GM19240 (cell line): ENCODE results near the gene GRIFIN.
A peak's percentile ranks its signal among the peaks of the same experiment; 100 is the strongest.

Experiments used
- DNase-seq: peaks from one replicate; pipeline ENCODE4 v3.0.0; 2011; ENCODE audit warnings: low spot score; ENCODE audit not compliant: insufficient read length

Gene GRIFIN

DNA sequence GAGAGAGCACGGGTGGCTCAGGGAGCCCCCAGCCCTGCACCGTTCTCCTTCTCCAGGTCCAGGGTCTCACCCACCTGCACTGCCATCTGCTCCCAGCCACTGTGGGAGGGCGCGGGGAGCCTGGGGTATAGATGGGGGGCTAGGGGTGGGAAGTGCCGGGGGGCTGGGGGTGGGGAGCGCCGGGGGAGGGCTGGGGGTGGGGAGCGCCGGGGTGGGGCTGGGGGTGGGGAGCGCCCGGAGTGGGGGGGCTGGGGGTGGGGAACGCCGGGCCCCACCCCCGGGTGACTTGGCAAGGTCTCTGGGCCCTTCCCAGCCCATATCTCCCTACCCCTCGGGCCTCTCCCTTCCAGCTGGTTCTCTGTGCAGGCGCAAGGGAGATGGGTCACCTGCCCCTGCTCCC, at the start of gene GRIFIN:
TSS of gene GRIFIN (minus strand) at position 101 of the 400 bp plus-strand sequence. CDS start at position 86, 15 bp downstream.
- DNase-seq = no peak

DNA sequence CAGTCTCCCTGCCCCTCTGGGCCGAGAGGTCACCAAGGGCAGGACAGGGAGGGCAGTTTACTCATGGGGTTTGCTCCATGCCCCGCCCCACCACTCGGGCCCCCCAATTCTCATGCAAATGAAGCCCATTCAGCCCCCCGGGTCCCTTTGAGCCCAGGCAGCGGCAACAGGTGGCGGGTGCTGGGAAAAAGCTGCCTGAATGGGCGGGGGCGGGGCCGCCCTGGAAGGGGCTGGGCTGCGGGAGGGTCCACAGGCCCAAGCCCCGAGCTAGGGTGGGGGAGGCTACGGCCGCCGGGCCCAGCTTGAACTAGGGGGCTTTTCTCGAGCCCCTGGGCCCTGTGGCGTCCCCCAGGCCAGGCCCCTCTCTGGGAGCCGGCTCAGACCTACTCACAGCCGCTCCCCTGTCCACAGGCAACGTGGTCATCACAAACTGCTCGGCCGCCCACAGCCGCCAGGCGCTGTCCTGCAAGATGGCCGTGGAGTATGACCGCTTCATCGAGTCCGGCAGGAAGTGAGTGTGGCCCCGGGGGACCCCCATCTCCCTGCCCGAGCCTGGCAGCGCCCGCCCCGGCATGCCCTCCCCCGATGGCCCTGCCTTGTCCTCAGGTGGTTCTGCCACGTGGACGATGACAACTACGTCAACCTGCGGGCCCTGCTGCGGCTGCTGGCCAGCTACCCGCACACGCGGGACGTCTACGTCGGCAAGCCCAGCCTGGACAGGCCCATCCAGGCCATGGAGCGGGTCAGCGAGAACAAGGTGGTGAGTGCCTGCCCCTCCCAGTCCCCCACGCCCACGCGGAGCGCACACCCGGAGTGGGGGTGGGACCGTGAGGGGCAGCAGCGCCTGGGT, 48.8 kb upstream of the GRIFIN start:
- DNase-seq = no peak

DNA sequence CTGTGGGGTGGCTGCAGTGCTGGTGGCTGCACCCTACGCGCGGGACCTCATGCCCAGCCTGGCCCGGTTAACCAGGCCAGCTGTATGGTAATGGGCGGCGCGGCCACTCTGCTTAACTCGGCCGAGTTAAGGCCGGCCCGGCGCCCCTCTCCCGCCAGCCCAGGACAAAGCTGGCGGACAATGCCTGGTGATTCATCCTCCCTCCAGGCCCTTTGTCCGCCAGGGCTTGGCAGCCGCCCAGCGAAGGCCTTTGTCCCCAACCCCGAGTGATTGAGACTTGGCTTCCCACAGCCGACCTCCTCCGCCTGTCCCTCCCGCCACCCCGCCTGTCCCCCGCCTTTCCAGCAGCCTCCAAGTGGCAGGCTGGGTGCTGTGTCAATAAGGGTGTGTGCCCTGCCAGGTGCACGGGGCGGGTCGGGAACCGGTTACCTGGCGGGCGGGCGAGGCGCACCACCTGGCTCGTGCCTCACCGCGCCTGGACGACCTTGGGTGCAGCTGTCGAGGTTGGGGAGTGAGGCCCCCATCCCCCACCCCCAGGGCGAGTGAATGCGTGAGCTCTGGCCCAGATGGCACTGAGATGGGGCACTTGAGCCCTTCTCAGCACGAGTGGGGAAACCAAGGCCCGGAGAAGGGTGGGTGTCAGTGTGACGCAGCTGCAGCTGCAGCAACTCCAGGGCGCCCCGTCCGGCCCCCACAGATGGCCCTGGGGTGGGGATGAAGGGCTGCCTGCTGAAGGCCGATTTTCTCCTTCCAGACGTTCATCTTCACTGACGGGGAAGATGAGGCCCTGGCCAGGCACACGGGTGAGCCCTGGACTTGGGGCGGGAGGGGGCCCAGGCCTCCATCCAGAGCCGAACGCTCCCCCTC, 48.0 kb upstream of the GRIFIN start:
- DNase-seq = no peak

DNA sequence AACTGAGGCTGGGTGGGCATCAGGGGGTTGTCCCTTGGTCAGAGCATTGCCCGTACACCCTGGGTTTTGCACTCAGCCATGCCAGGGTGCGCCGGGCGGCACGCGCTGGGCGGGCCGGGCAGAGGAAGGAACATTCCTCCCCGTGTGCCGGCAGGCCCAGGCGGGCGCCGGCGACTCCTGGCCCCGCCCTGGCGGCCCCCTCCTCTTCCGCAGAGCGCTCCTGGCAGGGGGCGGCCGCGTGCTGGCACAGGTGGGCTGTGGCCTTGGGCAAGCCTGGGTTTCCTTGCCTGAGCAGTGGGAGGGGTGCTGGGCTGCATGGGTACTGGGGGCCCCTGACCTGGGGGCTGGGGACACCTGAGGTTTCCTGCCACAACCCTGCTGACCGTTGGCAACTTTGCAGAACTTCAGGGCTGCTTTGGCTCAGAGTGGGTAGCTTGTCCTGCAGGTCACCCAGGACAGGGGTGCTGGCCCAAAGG, 47.3 kb upstream of the GRIFIN start:
- DNase-seq = no peak

GRCh38 chr7:2522780-2523433, 46.7 kb upstream of the GRIFIN start:
- DNase-seq = no peak

DNA sequence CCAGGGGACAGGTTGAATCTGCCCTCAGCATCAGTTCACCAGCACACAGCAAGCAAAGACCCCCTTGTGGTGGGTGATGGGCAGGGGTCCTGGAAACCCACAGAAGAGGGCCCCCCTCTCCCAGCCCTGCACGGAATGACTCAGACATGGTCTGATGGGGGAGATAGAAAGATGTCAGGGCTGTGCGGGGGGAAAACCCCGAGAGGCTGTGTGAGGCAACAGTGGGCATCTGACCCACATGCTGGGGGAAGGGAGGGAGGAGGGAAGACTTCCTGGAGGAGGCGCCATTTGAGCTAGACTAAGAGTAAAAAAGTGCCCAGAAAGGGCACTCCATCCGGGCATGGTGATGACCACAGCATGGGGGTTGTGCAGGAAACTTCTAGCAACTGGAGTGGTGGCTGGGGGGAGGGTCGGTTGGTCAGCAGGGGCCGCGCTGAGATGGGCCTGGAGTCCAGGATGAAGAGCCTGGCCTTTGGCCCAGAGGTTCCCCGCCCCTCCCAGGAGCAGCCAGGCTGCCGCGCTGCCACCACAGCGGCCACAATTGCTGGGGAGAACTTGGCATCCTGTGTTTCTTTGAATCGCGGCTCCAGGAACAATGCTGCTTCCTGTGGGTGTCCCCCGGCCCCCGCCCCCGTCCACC, 45.9 kb upstream of the GRIFIN start:
- DNase-seq = no peak

DNA sequence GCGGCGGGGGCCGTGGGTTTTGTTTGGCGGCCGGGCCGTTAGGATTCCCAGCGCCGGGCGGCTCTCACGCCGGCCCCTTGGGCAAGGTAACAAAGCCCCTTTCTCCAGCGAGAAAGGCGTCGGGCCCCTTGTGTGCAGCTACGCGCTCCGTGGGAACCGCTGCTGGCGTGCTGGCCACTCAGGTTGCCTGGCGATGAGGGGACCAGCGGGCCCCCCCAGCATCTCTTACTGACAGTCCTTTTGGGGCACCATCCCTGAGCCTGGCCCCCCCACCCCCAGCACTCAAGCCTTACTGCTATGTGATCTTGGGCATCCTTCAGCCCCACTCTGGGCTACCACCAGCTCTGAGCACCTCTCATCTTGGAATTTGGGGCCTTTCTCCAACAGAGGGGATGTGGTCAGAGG, 45.1 kb upstream of the GRIFIN start:
- DNase-seq = no peak

DNA sequence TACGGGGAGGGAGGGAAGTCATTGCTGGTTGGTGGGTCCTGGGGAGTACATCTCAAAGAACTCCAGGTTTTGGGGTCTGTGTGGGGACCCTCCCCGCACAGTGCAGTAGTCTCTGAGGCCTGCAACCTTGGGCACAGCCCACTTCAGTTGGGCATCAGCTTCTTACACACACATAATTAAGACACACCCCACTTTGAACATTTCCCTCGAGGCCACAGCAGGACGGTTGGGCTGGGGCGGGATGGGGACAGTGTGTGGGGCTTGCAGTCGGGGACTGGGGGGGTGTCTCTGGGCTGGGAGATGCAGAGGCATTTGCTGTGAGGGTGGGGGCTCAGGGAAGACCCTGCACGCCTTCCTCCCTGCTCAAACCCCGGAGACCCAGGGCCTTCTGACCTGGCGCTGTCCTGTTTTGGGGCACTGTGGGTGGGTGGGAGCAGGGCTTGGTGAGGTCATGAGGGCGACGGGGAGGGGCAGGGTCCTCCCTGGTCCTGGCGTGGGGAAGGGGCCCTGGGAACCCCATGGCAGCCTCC, 44.6 kb upstream of the GRIFIN start:
- no peak for DNase-seq

- DNase-seq = no peak
These were observed 44.0 kb upstream of the GRIFIN start for GRCh38 chr7:2520131-2520760.

- DNase-seq = peak; percentile 97
These were observed 43.1 kb upstream of the GRIFIN start, which contains the start of gene LFNG for GRCh38 chr7:2519119-2519930. TSS of gene LFNG (plus strand) at chr7:2519774. CDS start at chr7:2519862, 88 bp downstream.

GRCh38 chr7:2518737-2519118, 42.5 kb upstream of the GRIFIN start:
- DNase-seq = no peak

GRCh38 chr7:2517678-2518507, 41.7 kb upstream of the GRIFIN start:
- no peak for DNase-seq

- no peak for DNase-seq
These were observed 40.8 kb upstream of the GRIFIN start for GRCh38 chr7:2517026-2517425.

DNA sequence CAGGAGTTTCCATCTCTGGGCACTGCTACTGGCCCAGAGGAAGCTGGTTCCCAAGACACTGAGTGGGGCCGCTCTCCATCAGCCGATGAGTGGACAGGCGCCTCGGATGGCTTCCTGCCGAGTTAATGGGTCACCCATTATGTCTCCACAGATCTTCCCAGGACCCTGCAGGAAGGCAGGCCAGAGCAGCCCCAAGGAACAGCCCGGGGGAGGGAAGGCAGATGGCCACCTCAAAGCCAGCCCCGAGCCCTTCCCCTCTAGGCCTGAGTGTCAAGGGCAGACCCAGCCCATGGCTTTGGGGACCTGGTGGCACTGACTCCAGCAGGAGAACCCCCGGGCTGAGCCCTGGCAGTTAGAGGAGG, 40.0 kb upstream of the GRIFIN start:
- no peak for DNase-seq

- no peak for DNase-seq
These were observed 39.4 kb upstream of the GRIFIN start for GRCh38 chr7:2515424-2516193.

- DNase-seq = no peak
These were observed 38.5 kb upstream of the GRIFIN start for GRCh38 chr7:2514473-2515423.

GRCh38 chr7:2513702-2514101, 37.5 kb upstream of the GRIFIN start:
- DNase-seq = no peak
